Heart right ventricle (tissue), 16 donors: ENCODE results near the gene CUEDC1. TPM values are rescaled to one million over a fixed set of nuclear protein-coding genes. Genes with fewer than 3 reads are reported as not detected.

Source experiments
- ATAC-seq, 8 donors: fragments of 200-7000 bp; cut with Tn5 transposase; one replicate each; pipeline ENCODE4 v1.9.1; 2020; ENCODE audit warnings: mild to moderate bottlenecking in 8 of 8, moderate library complexity in 8 of 8, moderate number of reproducible peaks in 1 of 8
- DNase-seq, 2 donors: peaks; one replicate each; pipeline ENCODE4 v3.0.0-alpha.2; 2020
- H3K27ac ChIP-seq, 10 donors: fragments of 200-600 bp; sonication (generic) in 2 of 10; one replicate each; pipeline versions ENCODE4 v1.5.0 to v1.8.0; 2020 to 2022; ENCODE audit warnings: mild to moderate bottlenecking in 3 of 10
- H3K27me3 ChIP-seq, 7 donors: fragments of 200-600 bp; one replicate each; pipeline ENCODE4 v1.8.0; 2021 to 2022; ENCODE audit warnings: mild to moderate bottlenecking in 2 of 7
- H3K36me3 ChIP-seq, 9 donors: fragments of 200-600 bp; sonication (generic) in 1 of 9; one replicate each; pipeline versions ENCODE4 v1.5.0 to v1.8.0; 2020 to 2022; ENCODE audit warnings: mild to moderate bottlenecking in 2 of 9
- H3K4me1 ChIP-seq, 9 donors: fragments of 200-600 bp; sonication (generic) in 1 of 9; one replicate each; pipeline versions ENCODE4 v1.5.0 to v1.8.0; 2020 to 2022; ENCODE audit warnings: mild to moderate bottlenecking in 4 of 9
- H3K4me3 ChIP-seq, 10 donors: fragments of 200-600 bp; sonication (generic) in 2 of 10; one replicate each; pipeline versions ENCODE4 v1.5.0 to v1.8.0; 2020 to 2022; ENCODE audit warnings: mild to moderate bottlenecking in 7 of 10, moderate library complexity in 2 of 10
- H3K9me3 ChIP-seq, 11 donors: fragments of 200-600 bp in 10 of 11; sonication (generic) in 2 of 11; one replicate each; pipeline versions ENCODE4 v1.5.0 to v1.8.0; 2013 to 2022; ENCODE audit warnings: mild to moderate bottlenecking in 2 of 11, control low read depth in 1 of 11, moderate library complexity in 1 of 11
- CTCF ChIP-seq, 9 donors: fragments of 200-600 bp; sonication (generic) in 2 of 9; IDR thresholded peaks; one replicate each; pipeline versions ENCODE4 v1.5.0 to v1.8.0; 2021 to 2022; ENCODE audit warnings: antibody characterized with exemption in 9 of 9, mild to moderate bottlenecking in 5 of 9, moderate library complexity in 1 of 9
- WGBS, 2 donors: extraction: QIAGEN DNeasy Blood & Tissue Kit; methylation state at CpG; one replicate each; pipeline ENCODE4 v1.1.7; 2013; ENCODE audit warnings: inconsistent platforms in 1 of 2; 5-methylcytosine and 5-hydroxymethylcytosine counted together
- intact Hi-C, 10 donors: fragments of 100-400 bp; cut with DNase I; formaldehyde crosslinking; loops; one replicate each; pipeline versions ENCODE4 v1.11.1 to v1.14.2; 2022
- polyA plus RNA-seq, 2 donors: library from polyadenylated mRNA; stranded (reverse); fragments of 200-250 nt; gene quantifications; one replicate each; pipeline ENCODE4 v1.2.3, GENCODE V29; 2013
- total RNA-seq, 10 donors: library from RNA; stranded (reverse); fragmentation: NEBNext Ultra II Directional in 3 of 10; extraction: Animal tissue kit (Norgen Biotek cat#: 25700) in 3 of 10; gene quantifications; one replicate each; pipeline versions ENCODE4 v1.2.1 to v1.2.4, GENCODE V29; 2021 to 2023
- donor health status: Arrhythmogenic right ventricular cardiomyopathy.
- donor health status: ischemic (EF 13 %, LVEDD 7.1; RV severe dilation, severe dysfunction).
- donor health status: healthy with polysubstance abuse.
- donor health status: DM: no; HTN: yes; CAD: no.
- donor health status: DM: no; HTN: no; CAD: no.
- donor health status: ischemic (EF 25% LVEDD 6.9; RV normal size, moderate dysfunction).
- donor health status: ischemic (EF 25% LVEDD 5.7; RV mildly dilated, moderate dysfunction).
- donor health status: healthy.
- donor health status: DM: yes; HTN: yes; CAD: no.
- donor health status: Ischemic cardiomyopathy.
- donor health status: ischemic (EF 35%, LVEDD 5.7; RV mildly dilated, moderate dysfunction).
- donor health status: nonischemic (EF 11% LVEDD 7.7; RV severe dilation, severe dysfunction).
- donor health status: DM: yes; HTN: yes; CAD: no.
- donor health status: PGD.
- donor health status: ischemic (EF 29% LVEDD 5.4; RV normal size, mild dysfunction).
- donor health status: nonischemic (EF 23%, LVEDD 6.1; RV moderate dilation, normal function).

Gene CUEDC1
- total and polyA plus RNA-seq, 12 donors, result 26.9 to 65.0 (median 45.4) TPM

DNA sequence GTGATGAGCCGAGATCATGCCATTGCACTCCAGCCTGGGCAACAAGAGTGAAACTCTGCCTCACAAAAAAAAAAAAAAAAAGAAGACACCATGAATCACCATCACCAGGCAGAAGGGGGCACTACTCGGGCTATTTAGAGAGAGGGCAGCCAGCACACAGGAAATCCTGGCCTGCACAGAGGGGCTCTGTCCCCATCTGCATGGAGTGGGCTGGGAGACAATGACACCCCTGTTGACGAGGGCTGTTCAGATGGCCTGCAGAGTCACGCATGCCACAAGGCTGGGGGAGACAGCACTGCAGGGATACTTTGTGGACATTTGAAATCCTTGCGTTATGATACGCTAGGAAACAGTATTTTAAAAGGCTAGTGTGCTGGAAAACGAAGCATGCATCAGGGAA lies 48.3 kb downstream of the CUEDC1 start:
- DNase-seq, result no peak
- H3K27me3 ChIP-seq, result no peaks in the 10 kb centered on the region
- intact Hi-C loops, result no loop called here
- TF ChIP-seq CTCF (IDR thresholded peaks at IDR 0.05), result peak in 1 of 9 donors; percentile 11
- no peak overlapping the region for H3K4me3 ChIP-seq
- no peaks in the 10 kb centered on the region for H3K9me3 ChIP-seq
- no peak for ATAC-seq
- 78% methylated on average over 7 of the region's 7 CpGs for WGBS, 2 donors
- peak overlapping the region in 4 of 10 donors; percentile 10 to 22 (median 22) for H3K27ac ChIP-seq
- no peaks in the 10 kb centered on the region for H3K36me3 ChIP-seq
- peaks cover 15 to 69% (median 52%) of the 10 kb centered on the region in 9 donors for H3K4me1 ChIP-seq

DNA sequence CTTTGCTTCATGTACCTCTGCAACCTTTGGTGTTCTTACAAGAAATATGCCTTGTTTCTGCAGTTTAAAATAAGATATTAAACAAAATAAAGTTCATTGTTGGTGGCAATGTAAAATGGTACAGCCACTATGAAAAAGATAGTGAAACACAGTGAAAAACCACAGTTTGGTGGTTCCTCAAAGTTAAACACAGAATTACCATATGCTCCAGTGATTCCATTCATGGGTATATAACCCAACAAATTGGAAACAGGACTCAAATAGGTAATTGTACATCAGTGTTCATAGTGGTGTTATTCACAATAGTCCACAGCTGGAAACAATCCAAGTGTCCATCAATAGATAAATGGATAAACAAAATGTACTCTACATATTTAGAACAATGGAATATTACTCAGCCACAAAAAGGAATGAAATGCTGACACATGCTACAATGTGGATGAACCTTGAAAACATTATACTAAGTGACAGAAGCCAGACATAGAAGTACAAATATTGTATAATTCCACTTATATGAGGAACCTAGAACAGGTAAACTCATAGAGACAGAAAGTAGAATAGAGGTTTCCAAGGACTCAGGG lies 49.2 kb downstream of the CUEDC1 start:
- TF ChIP-seq CTCF (IDR thresholded peaks at IDR 0.05), result no peak
- ATAC-seq, result no peak
- Histone ChIP-seq H3K27me3 (no peaks in the 10 kb centered on the region), H3K36me3 (no peaks in the 10 kb centered on the region), H3K4me3 (no peak overlapping the region), H3K27ac (no peak overlapping the region), H3K9me3 (no peaks in the 10 kb centered on the region), H3K4me1 (peaks cover 15 to 66% (median 47%) of the 10 kb centered on the region in 9 donors)
- no peak for DNase-seq
- intact Hi-C loops, result no loop called here

DNA sequence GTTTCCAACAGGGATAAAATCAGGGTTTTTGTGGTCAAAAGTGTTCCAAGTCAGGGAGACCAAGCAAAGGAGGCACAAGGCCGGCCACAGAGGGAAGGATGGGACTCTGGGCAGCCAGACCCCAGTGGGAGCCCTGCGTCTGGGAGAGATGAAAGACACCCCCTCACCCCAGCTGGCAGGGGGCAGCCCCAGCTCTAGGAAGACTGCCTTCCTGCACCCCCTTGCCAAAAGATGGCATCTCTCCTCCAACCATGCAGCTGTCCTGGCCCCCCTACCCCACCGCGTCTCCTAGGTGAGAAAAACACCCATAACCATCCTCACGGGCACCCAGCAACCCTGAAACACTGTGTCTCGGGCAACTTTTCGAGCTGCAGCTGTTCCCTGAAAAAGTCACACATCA lies 51.3 kb downstream of the CUEDC1 start:
- Histone ChIP-seq H3K4me1 (peaks cover 28 to 76% (median 67%) of the 10 kb centered on the region in 9 donors), H3K27ac (peak overlapping the region; percentile 71 to 90 (median 84)), H3K4me3 (no peak overlapping the region), H3K27me3 (no peaks in the 10 kb centered on the region), H3K9me3 (no peaks in the 10 kb centered on the region), H3K36me3 (no peaks in the 10 kb centered on the region)
- no peak for TF ChIP-seq CTCF (IDR thresholded peaks at IDR 0.05)
- intact Hi-C loops, result no loop called here
- ATAC-seq, result no peak
- WGBS, 2 donors, result 91 to 92% methylated on average over 7 of the region's 7 CpGs
- DNase-seq, result no peak

DNA sequence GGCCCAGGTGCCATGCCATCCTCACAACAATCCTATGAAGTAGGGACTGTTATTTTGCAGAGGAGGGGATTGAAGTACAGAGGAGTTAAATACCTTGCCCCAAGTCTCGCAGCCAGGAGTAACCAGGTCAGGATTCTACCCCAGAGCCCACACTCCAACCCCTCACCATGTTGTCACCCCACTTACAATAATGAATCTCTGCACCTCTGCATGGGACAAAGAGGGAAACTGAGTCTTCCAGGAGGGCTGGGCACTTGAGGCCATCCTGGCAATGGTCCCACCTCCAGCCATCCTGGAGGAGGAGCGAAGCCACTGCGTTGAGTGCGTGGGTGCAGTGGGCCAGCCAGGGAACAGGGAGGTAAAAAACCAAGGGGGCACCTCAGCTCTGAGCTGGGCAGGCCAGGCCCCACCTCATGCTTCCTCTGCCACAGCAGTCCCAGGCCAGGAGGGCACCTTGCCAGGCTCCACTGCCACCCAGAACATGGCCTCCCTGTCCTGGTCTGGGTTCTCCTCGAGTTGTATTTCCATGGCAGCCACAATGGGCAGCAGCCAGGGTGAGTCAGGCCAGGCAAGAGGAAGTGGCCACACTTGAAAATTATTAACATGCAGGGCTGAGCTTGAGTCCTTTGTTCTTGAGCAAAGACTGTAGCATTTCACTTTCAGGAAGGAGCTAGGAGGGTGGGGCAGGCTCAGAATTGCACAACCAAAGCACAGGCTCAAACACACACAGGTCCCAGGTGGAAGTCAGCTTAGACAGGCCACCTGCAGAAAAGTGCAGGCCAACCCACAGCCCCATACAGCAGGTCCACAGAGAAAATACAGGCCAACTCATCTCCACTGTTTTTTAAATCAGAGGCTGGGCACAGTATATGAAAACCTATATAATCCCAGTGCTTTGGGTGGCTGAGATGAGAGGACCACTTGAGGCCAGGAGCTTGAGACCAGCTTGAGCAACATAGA lies 52.1 kb downstream of the CUEDC1 start:
- intact Hi-C loops, result no loop called here
- Histone ChIP-seq H3K36me3 (no peaks in the 10 kb centered on the region), H3K27me3 (no peaks in the 10 kb centered on the region), H3K4me1 (peaks cover 37 to 85% (median 74%) of the 10 kb centered on the region in 9 donors), H3K27ac (peak overlapping the region; percentile 71 to 90 (median 84)), H3K4me3 (no peak overlapping the region), H3K9me3 (no peaks in the 10 kb centered on the region)
- WGBS, 2 donors, result 62 to 65% methylated on average over 5 of the region's 5 CpGs
- no peak for TF ChIP-seq CTCF (IDR thresholded peaks at IDR 0.05)
- DNase-seq (peak; percentile 81 to 87), ATAC-seq (peak; percentile 50 to 84 (median 66))
